HAP-1 (cell line): ENCODE results near the gene PPP4R4.

Source experiments
- DNase-seq, 2 experiments: peaks; one replicate each; pipeline ENCODE4 v3.0.0-alpha.2; 2016 to 2020; ENCODE audit warnings: low spot score in 2 of 2
- H3K27me3 ChIP-seq: fragments of 250-450 bp; sonication (Bioruptor Pico); 2 replicates; pipeline ENCODE4 v1.5.1; 2020; ENCODE audit warnings: low read depth, mild to moderate bottlenecking, moderate library complexity
- H3K36me3 ChIP-seq: fragments of 250-450 bp; sonication (Bioruptor Pico); replicated peaks from 2 replicates; pipeline ENCODE4 v1.5.1; 2020; ENCODE audit warnings: mild to moderate bottlenecking
- H3K4me1 ChIP-seq: fragments of 250-450 bp; sonication (Bioruptor Pico); 2 replicates; pipeline ENCODE4 v1.5.1; 2020; ENCODE audit warnings: mild to moderate bottlenecking
- H3K4me3 ChIP-seq: fragments of 250-450 bp; sonication (Bioruptor Pico); 2 replicates; pipeline ENCODE4 v1.5.1; 2020; ENCODE audit warnings: mild to moderate bottlenecking, moderate library complexity
- H3K9me3 ChIP-seq: fragments of 250-450 bp; sonication (Bioruptor Pico); 2 replicates; pipeline ENCODE4 v1.5.1; 2020; ENCODE audit warnings: mild to moderate bottlenecking, moderate library complexity
- in situ Hi-C: fragments of 300-500 bp; cut with MboI; formaldehyde crosslinking; loops from 3 replicates; pipeline ENCODE4 v1.14.3; 2020; ENCODE audit warnings: low sequenced_read_pairs, inconsistent platforms, mixed read lengths

PPP4R4 gene

GRCh38 chr14:94278731-94279130, 104.6 kb downstream of the PPP4R4 start:
- H3K4me3 ChIP-seq, result no peak overlapping the region
- no peak for DNase-seq

GRCh38 chr14:94282991-94283723, 109.0 kb downstream of the PPP4R4 start:
- H3K27me3 ChIP-seq, result no peaks in the 10 kb centered on the region
- no peaks in the 10 kb centered on the region; the same call in 1 of the 2 replicates for H3K36me3 ChIP-seq
- H3K4me3 ChIP-seq, result no peak overlapping the region
- H3K4me1 ChIP-seq, result no peaks in the 10 kb centered on the region
- H3K9me3 ChIP-seq, result no peaks in the 10 kb centered on the region
- in situ Hi-C loops, result no loop called here
- no peak for DNase-seq

More at GRCh38 chr14:94278731-94279130, 104.6 kb downstream of the PPP4R4 start:
- Histone ChIP-seq H3K27me3 (no peaks in the 10 kb centered on the region), H3K9me3 (no peaks in the 10 kb centered on the region), H3K4me1 (no peaks in the 10 kb centered on the region), H3K36me3 (no peaks in the 10 kb centered on the region; the same call in 1 of the 2 replicates)
- in situ Hi-C loops, result no loop called here

- Histone ChIP-seq H3K9me3 (no peaks in the 10 kb centered on the region), H3K27me3 (no peaks in the 10 kb centered on the region), H3K36me3 (no peaks in the 10 kb centered on the region; the same call in 1 of the 2 replicates), H3K4me1 (no peaks in the 10 kb centered on the region), H3K4me3 (no peak overlapping the region)
- DNase-seq, result no peak
- in situ Hi-C loops, result no loop called here
Observed at GRCh38 chr14:94284221-94284620, 110.1 kb downstream of the PPP4R4 start.

GRCh38 chr14:94285158-94285557, 111.0 kb downstream of the PPP4R4 start:
- Histone ChIP-seq H3K9me3 (no peaks in the 10 kb centered on the region), H3K4me3 (no peak overlapping the region), H3K4me1 (no peaks in the 10 kb centered on the region), H3K36me3 (no peaks in the 10 kb centered on the region), H3K27me3 (no peaks in the 10 kb centered on the region)
- DNase-seq, result no peak
- in situ Hi-C loops, result no loop called here

GRCh38 chr14:94288610-94289465, 114.7 kb downstream of the PPP4R4 start:
- Histone ChIP-seq H3K4me1 (no peaks in the 10 kb centered on the region), H3K36me3 (no peaks in the 10 kb centered on the region), H3K4me3 (no peak overlapping the region), H3K9me3 (no peaks in the 10 kb centered on the region), H3K27me3 (no peaks in the 10 kb centered on the region)
- in situ Hi-C loops, result no loop called here
- DNase-seq, result no peak

DNA sequence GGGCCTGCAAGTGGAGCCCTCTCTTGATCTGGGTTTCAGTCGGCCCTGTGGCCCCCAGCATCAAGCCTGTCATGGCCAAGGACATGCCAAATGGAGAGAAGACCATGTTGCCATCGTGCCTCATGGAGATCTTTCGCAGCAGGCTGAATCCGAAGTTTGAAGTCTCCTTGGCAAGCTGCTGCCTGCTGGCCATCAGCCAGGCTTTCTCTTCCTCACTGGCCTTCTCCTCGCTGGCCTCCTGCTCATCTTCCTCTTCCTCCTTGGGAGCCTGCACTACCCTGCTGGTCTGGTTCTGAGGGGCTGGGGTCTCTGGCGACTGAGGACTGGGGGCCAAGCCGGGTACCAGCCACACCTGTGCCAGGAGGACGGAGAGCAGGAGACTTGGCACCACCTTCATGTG, 116.1 kb downstream of the PPP4R4 start:
- Histone ChIP-seq H3K36me3 (no peaks in the 10 kb centered on the region), H3K9me3 (no peaks in the 10 kb centered on the region), H3K27me3 (no peaks in the 10 kb centered on the region), H3K4me3 (no peak overlapping the region), H3K4me1 (no peaks in the 10 kb centered on the region)
- no peak for DNase-seq
- in situ Hi-C loops, result no loop called here

DNA sequence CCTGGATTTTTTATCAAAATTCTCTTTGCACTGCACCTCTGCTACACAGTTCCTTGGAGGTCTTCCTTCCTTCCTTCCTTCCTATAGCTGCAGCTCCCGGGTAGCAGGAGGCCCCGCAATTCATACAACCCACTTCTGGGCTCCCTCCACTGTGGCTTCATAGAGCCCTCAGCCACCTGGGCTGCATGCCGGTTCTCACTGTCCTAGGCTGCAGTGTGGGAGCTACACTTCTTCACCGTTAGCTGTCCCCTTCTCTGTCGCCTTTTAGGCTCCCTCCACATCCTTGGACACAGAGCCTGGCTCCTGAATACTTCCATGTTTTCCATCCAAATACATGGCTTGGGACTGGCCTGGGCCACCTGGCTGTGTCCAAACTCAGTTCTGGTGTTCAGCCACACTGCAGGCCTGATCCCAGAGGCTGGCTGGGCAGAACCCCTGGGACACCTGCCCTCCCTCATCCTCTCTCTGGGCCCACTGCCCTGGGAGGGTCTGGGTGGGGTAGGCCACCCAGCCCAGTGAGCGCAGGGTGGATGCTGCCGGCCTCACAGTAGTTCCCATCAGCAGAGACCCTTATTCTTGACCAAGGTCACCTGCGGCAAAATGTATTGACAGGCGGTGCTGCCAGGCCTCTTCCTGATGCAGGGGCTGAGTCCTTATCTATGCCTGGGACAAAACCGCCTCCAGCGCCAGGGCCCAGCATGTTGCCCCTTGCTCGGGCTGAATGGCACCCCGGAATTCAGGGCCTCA, 117.2 kb downstream of the PPP4R4 start:
- Histone ChIP-seq H3K4me1 (no peaks in the 10 kb centered on the region), H3K27me3 (no peaks in the 10 kb centered on the region), H3K9me3 (no peaks in the 10 kb centered on the region), H3K36me3 (no peaks in the 10 kb centered on the region), H3K4me3 (no peak overlapping the region)
- DNase-seq, result no peak
- in situ Hi-C loops, result no loop called here

DNA sequence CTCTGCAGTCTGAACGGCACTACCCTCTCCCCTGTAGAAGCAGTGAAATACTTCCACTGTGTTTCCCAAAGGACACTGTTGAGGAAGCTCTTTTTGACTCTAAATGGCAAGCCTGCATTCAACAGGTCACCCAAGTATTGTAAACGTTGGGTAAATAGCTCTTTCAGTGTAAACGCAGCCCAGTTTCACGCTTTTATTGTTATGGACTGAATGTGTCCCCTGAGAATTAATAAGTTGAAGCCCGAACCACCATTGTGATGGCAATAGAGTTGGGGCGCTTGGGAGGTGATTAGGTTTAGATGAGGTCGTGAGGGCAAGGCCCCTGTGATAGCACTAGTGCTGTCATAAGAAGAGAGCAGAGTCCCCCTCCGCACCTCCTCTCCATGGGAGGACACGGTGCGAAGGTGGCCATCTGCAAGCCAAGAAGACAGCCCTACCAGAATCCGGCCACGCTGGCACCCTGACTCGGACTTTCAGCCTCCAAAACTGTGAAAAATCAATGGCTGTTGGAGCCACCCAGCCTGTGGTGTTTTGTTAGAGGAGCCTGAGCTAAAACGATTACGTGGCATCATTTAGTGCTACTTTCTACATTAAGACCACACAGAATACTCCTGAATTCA, 117.9 kb downstream of the PPP4R4 start:
- DNase-seq, result no peak
- Histone ChIP-seq H3K4me1 (no peaks in the 10 kb centered on the region), H3K4me3 (no peak overlapping the region), H3K36me3 (no peaks in the 10 kb centered on the region), H3K27me3 (no peaks in the 10 kb centered on the region), H3K9me3 (no peaks in the 10 kb centered on the region)
- in situ Hi-C loops, result no loop called here

GRCh38 chr14:94292526-94292871, 118.4 kb downstream of the PPP4R4 start:
- Histone ChIP-seq H3K4me1 (no peaks in the 10 kb centered on the region), H3K4me3 (no peak overlapping the region), H3K36me3 (no peaks in the 10 kb centered on the region), H3K9me3 (no peaks in the 10 kb centered on the region), H3K27me3 (no peaks in the 10 kb centered on the region)
- in situ Hi-C loops, result no loop called here
- no peak for DNase-seq

GRCh38 chr14:94292872-94293577, 118.9 kb downstream of the PPP4R4 start, which contains the start of gene SERPINA10:
Gene SERPINA10, minus strand, starts transcription at chr14:94293268. Its CDS starts 2,675 bp downstream, at chr14:94290593.
- Histone ChIP-seq H3K4me1 (no peaks in the 10 kb centered on the region), H3K4me3 (no peak within 1 kb of the TSS), H3K36me3 (no peaks in the 10 kb centered on the region), H3K27me3 (no peaks in the 10 kb centered on the region), H3K9me3 (no peaks in the 10 kb centered on the region)
- in situ Hi-C loops, result no loop called here
- no peak for DNase-seq

GRCh38 chr14:94293578-94293924, 119.4 kb downstream of the PPP4R4 start:
- no peaks in the 10 kb centered on the region for H3K27me3 ChIP-seq
- no peak for DNase-seq
- H3K9me3 ChIP-seq, result no peaks in the 10 kb centered on the region; the same call in 1 of the 2 replicates
- in situ Hi-C loops, result no loop called here
- no peak overlapping the region for H3K4me3 ChIP-seq
- no peaks in the 10 kb centered on the region for H3K36me3 ChIP-seq
- peaks cover 4% of the 10 kb centered on the region for H3K4me1 ChIP-seq

DNA sequence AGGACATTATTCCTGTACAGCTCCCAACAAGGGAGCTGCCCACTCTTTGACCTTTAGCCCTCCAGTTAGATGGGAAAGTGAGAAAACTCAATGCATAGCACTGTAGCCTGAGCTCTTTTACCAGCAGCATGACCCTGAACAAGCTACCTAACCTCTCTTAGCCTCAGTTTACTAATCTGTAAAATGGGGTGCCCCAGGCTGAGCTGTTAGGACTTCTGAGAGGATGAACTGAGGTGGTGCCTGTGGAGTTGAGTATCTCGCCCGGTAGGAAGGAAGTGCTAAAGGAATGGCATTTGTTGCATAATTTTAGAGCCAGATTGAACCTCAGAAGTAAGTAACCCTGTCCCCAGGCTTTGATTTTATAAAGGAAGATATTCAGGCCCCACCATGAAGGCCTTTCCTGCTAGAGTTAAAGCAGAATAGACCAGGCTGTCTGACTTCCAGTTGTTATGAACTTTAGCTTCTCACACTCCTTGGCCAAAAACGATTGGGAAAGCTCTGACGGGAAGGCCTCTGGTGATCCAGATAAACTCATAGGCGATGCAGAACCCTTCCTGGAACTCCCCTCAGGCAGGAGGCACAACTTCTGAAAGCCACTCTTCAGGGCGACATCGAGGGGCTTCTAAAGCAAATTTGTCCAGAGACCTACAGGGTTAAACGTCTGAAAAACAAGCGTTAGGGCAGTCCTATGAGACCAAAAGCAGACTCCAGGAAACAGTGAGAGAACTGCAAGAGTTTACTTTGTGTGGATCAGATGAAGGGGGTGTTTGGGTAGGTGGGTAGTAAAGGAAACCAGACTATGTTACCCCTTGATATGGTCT, 121.4 kb downstream of the PPP4R4 start:
- in situ Hi-C loops, result no loop called here

More for the DNA sequence above, 121.4 kb downstream of the PPP4R4 start:
- Histone ChIP-seq H3K4me3 (no peak overlapping the region), H3K27me3 (no peaks in the 10 kb centered on the region), H3K9me3 (peaks cover 4% of the 10 kb centered on the region; the same call in 1 of the 2 replicates), H3K36me3 (no peaks in the 10 kb centered on the region), H3K4me1 (peaks cover 4% of the 10 kb centered on the region)
- DNase-seq, result no peak
